ENCODE data around the gene TBC1D2B. TPM values are rescaled to one million over a fixed set of nuclear protein-coding genes. Genes with fewer than 3 reads are reported as not detected.
A peak's percentile ranks its signal among the peaks of the same experiment; 100 is the strongest.

The TBC1D2B gene
- total and polyA plus RNA-seq, 2 of the 4 experiments (the other 2 are of a cell fraction), result 17.7 to 28.3 TPM

DNA sequence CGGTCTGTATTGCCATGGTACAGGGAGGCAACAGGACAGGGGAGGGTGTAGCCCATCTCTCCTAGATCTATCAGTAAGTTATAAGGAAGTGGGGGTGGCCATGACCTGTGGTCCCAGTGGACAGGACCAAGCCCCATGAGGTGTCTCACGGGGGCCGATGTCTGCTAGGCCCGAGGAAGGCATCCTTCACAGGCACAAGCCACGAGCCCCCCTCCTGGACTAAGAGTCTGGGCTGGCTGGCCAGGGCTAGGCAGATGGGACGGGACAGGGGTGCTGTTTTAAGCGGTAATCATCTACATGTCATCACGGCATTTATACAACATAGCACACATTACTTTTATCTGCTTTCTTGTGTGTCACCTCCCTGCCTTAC lies 2.6 kb upstream of the TBC1D2B start:
- Histone ChIP-seq H2BK120ac (ENCODE audit: low read depth, low read length) (no peak overlapping the region), H4K8ac (ENCODE audit: low read depth in 2 of 2, low read length in 2 of 2) (no peak overlapping the region), H2BK5ac (ENCODE audit: low read depth, low read length, poor library complexity, severe bottlenecking) (no peak overlapping the region), H4K20me1 (ENCODE audit: insufficient read depth, low read length) (peaks cover 4% of the 10 kb centered on the region; the same call in 1 of the 2 replicates), H3K23ac (ENCODE audit: low read depth, low read length) (no peak overlapping the region), H3K36me3 (ENCODE audit: control insufficient read depth, insufficient read depth, low read length) (no peaks in the 10 kb centered on the region), H3K4me1 (ENCODE audit: control insufficient read depth, insufficient read depth, low read length) (peaks cover 19% of the 10 kb centered on the region), H2AK9ac (replicated peaks; ENCODE audit: low read depth, low read length, poor library complexity) (no peak overlapping the region), H4K5ac (ENCODE audit: low read depth, low read length) (no peak overlapping the region), H2AK5ac (ENCODE audit: low read depth, low read length) (0 out of 2 replicates have a peak overlapping the region, but pooled peaks have one; percentile 8), H3K9me1 (ENCODE audit: insufficient read depth, low read length) (peaks cover 20% of the 10 kb centered on the region), H3K79me1 (ENCODE audit: low read depth in 1 of 2, low read length in 2 of 2) (peaks cover 4 to 17% of the 10 kb centered on the region in 2 experiments; a peak in 2 of 4 replicates), H3K4me2 (ENCODE audit: low read depth, low read length) (no peak overlapping the region), H3K56ac (ENCODE audit: extremely low read depth, insufficient read depth, low read length) (no peak overlapping the region), H2BK15ac (ENCODE audit: low read depth, low read length) (no peak overlapping the region), H3K27me3 (ENCODE audit: control insufficient read depth, insufficient read depth, low read length) (no peaks in the 10 kb centered on the region), H3K14ac (replicated peaks; ENCODE audit: low read depth, low read length) (no peak overlapping the region), H2BK20ac (ENCODE audit: low read depth, low read length) (no peak overlapping the region), H3K4ac (ENCODE audit: low read depth, low read length) (no peak overlapping the region; the same call in 1 of the 2 replicates), H3K9ac (ENCODE audit: low read depth, low read length) (no peak overlapping the region), H4K91ac (ENCODE audit: insufficient read depth, low read depth, low read length) (0 out of 2 replicates have a peak overlapping the region, but pooled peaks have one; percentile 6), H3K27ac (ENCODE audit: insufficient read depth, low read length) (no peak overlapping the region), H3K9me3 (ENCODE audit: control insufficient read depth, insufficient read depth, low read length) (no peaks in the 10 kb centered on the region), H3K18ac (ENCODE audit: low read depth, low read length) (no peak overlapping the region), H2AFZ (replicated peaks; ENCODE audit: low read length, poor library complexity) (no peak overlapping the region), H3K4me3 (ENCODE audit: insufficient read depth, low read depth, low read length) (no peak overlapping the region)
- ATAC-seq (ENCODE audit: low read depth), result no peak
- 80% methylated on average over 1 of the region's 8 CpGs; no CpG with 5 or more reads in 1 of the 2 experiments for WGBS, 2 experiments (ENCODE audit: extremely low coverage in 2 of 2, insufficient read length in 1 of 2)
- BruUV-seq (replicated peaks), result no TSS peak
- in situ Hi-C loops (cut with MboI; ENCODE audit: low sequenced_read_pairs), result no loop called here
- no peak for DNase-seq
- CTCF ChIA-PET, result interaction anchor here (0.5 kb wide), 1 partner anchor 33 kb away, joined by 3 read pairs; no protein-coding TSS in a partner anchor
- TF ChIP-seq CHD1 (IDR thresholded peaks at IDR 0.05; ENCODE audit: low read depth, low read length), result no peak
- no peak for TF ChIP-seq RCOR1 (IDR thresholded peaks at IDR 0.05; ENCODE audit: insufficient replicate concordance, low read length)
- intact Hi-C loops (cut with micrococcal nuclease), result no loop called here
- POLR2A ChIA-PET (ENCODE audit: unreplicated experiment), result no interaction called here
- dilution Hi-C loops (cut with HindIII; ENCODE audit: low sequenced_read_pairs, unreplicated experiment), result no loop called here

All from IMR-90 (cell line).